ENCODE measurements around the gene FBXO42. TPM values are rescaled to one million over a fixed set of nuclear protein-coding genes. Genes with fewer than 3 reads are reported as not detected.

Gene FBXO42
- total and polyA plus RNA-seq, 2 of the 8 experiments (the other 6 are each of a cell fraction or from before 2014, with no cell fraction given), result 15.1 to 17.0 TPM

DNA sequence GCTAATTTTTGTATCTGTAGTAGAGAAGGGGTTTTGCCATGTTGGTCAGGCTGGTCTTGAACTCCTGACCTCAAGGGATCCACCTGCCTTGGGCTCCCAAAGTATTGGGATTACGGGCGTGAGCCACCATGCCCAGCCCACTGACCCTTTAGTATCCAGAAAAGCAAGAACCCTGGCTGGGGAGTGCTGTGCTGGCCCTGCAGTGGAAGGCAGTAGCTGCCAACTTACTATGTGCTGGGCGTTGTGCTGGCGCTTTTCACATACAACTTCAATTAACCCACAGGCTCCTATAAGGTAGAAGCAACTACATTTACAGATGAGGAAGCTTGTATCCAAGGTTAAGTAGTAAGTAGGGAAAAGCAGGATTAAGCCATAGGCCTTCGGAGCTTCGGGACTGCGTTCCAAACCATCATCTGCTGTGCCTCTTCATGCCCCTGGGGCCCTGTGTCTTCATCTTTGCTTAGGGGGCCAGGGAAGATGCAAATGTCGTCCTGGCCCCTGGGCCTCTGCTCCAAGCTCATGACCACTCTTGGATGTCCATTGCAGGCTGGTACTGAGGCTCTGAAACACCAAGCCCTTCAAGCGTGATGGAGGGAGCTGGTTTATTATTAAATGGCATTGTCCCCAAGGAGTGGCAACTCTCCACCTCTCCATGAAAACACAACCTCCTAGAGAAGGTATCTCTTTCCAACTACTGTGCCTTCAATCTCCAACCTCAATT is 106.6 kb downstream of the FBXO42 start:
- Histone ChIP-seq H3K79me2 (ENCODE audit: control insufficient read depth in 1 of 2, insufficient read depth in 2 of 2, low read length in 2 of 2) (no peaks in the 10 kb centered on the region), H3K36me3 (ENCODE audit: control insufficient read depth in 2 of 4, insufficient read depth in 4 of 4, low read length in 3 of 4) (peaks cover 0 to 6% (median 3%) of the 10 kb centered on the region in 4 experiments; a peak in 4 of 8 replicates), H4K20me1 (replicated peaks in 1 of 2; ENCODE audit: control insufficient read depth in 1 of 2, insufficient read depth in 2 of 2, low read length in 2 of 2) (peaks cover 3 to 5% of the 10 kb centered on the region in 2 experiments), H3K27me3 (replicated peaks in 1 of 4; ENCODE audit: control insufficient read depth in 3 of 4, extremely low read depth in 1 of 4, insufficient read depth in 3 of 4, low read length in 3 of 4) (no peaks in the 10 kb centered on the region), H3K4me1 (replicated peaks in 1 of 4; ENCODE audit: control insufficient read depth in 3 of 4, insufficient read depth in 4 of 4, low read length in 3 of 4) (peaks cover 0 to 3% (median 0%) of the 10 kb centered on the region in 4 experiments; a peak in 1 of 7 replicates), H2BK12ac (ENCODE audit: low read depth, low read length) (no peak overlapping the region), H3K9ac (replicated peaks in 1 of 4; ENCODE audit: extremely low read depth in 1 of 4, low read depth in 3 of 4, low read length in 3 of 4) (no peak overlapping the region), H3K4me2 (ENCODE audit: insufficient read depth in 1 of 2, low read depth in 2 of 2, low read length in 2 of 2) (no peak overlapping the region), H3K4me3 (ENCODE audit: extremely low read depth in 1 of 4, insufficient read depth in 2 of 4, low read depth in 3 of 4, low read length in 4 of 4) (no peak overlapping the region), H4K5ac (ENCODE audit: insufficient read length, low read depth, low read length) (no peak overlapping the region), H2BK120ac (replicated peaks; ENCODE audit: low read depth, low read length) (no peak overlapping the region), H3K18ac (ENCODE audit: extremely low read depth, low read length) (no peak overlapping the region), H2AFZ (ENCODE audit: low read length) (no peak overlapping the region), H2AK5ac (ENCODE audit: low read depth, low read length) (no peak overlapping the region), H3K9me3 (ENCODE audit: insufficient read depth in 2 of 2, low read depth in 1 of 2, low read length in 1 of 2) (no peaks in the 10 kb centered on the region), H3K27ac (ENCODE audit: low read depth, low read length) (no peak overlapping the region), H2BK20ac (ENCODE audit: low read length) (no peak overlapping the region), H2BK15ac (ENCODE audit: low read length) (no peak overlapping the region), H3K4ac (replicated peaks; ENCODE audit: insufficient read length, low read depth, low read length) (no peak overlapping the region), H2BK5ac (ENCODE audit: low read depth, low read length) (no peak overlapping the region), H4K8ac (ENCODE audit: extremely low read depth, insufficient read depth, low read length) (no peak overlapping the region), H3K14ac (ENCODE audit: insufficient read length) (no peak overlapping the region), H3K56ac (replicated peaks; ENCODE audit: insufficient read length, low read depth, low read length) (no peak overlapping the region), H3K79me1 (ENCODE audit: low read depth, low read length) (no peaks in the 10 kb centered on the region), H4K91ac (replicated peaks; ENCODE audit: insufficient read length, low read length) (no peak overlapping the region), H3K23me2 (ENCODE audit: low read depth, low read length) (no peaks in the 10 kb centered on the region), H3K23ac (ENCODE audit: insufficient read length) (no peak overlapping the region)
- 93% methylated on average over 9 of the region's 9 CpGs; no CpG with 5 or more reads in 1 of the 2 experiments for WGBS, 2 experiments (ENCODE audit: extremely low coverage in 1 of 2, insufficient coverage in 1 of 2, insufficient read length in 1 of 2, insufficient replicate concordance in 2 of 2, low coverage in 1 of 2, low lambda C conversion rate in 2 of 2, missing lambda C conversion rate in 1 of 2)
- no peak for FAIRE-seq
- DNase-seq (ENCODE audit: low read depth in 1 of 2, low spot score in 2 of 2), result no peak
- ChIA-PET CTCF (ENCODE audit: partially characterized antibody) (interaction anchor here (0.6 to 9.0 kb wide), 23 partner anchors 14 to 174 kb away, joined by 3 to 106 read pairs (median 5); partner anchors contain the start of genes ARHGEF19, CPLANE2 and FAM131C), POLR2A (ENCODE audit: partially characterized antibody) (interaction anchor here (0.6 to 1.4 kb wide), 4 partner anchors 11 to 117 kb away, joined by 3 read pairs; no protein-coding TSS in a partner anchor)
- TF ChIP-seq KDM4A (IDR thresholded peaks at IDR 0.05; ENCODE audit: low read depth, low read length, severe bottlenecking) (no peak), TAF7 (optimal IDR thresholded peaks at IDR 0.05; ENCODE audit: borderline replicate concordance, low read depth, low read length) (no peak), TCF12 (IDR thresholded peaks at IDR 0.05; ENCODE audit: low read depth, low read length) (no peak)
- TF ChIP-seq, protein P1, sequence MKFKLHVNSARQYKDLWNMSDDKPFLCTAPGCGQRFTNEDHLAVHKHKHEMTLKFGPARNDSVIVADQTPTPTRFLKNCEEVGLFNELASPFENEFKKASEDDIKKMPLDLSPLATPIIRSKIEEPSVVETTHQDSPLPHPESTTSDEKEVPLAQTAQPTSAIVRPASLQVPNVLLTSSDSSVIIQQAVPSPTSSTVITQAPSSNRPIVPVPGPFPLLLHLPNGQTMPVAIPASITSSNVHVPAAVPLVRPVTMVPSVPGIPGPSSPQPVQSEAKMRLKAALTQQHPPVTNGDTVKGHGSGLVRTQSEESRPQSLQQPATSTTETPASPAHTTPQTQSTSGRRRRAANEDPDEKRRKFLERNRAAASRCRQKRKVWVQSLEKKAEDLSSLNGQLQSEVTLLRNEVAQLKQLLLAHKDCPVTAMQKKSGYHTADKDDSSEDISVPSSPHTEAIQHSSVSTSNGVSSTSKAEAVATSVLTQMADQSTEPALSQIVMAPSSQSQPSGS (IDR thresholded peaks at IDR 0.05; ENCODE audit: low read length), result no peak
- TF ChIP-seq, protein P2, sequence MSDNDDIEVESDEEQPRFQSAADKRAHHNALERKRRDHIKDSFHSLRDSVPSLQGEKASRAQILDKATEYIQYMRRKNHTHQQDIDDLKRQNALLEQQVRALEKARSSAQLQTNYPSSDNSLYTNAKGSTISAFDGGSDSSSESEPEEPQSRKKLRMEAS (IDR thresholded peaks at IDR 0.05), result no peak
